ENCODE data around the gene KRTAP3-3. TPM values are rescaled to one million over a fixed set of nuclear protein-coding genes. Genes with fewer than 3 reads are reported as not detected.
"Not testable (repeated sequence)": the region's sequence is repeated elsewhere in the genome, so short reads cannot be mapped to it uniquely, and the experiment has no call there.

The KRTAP3-3 gene
- total RNA-seq, 1 donor from 2014 or later: not detected

DNA sequence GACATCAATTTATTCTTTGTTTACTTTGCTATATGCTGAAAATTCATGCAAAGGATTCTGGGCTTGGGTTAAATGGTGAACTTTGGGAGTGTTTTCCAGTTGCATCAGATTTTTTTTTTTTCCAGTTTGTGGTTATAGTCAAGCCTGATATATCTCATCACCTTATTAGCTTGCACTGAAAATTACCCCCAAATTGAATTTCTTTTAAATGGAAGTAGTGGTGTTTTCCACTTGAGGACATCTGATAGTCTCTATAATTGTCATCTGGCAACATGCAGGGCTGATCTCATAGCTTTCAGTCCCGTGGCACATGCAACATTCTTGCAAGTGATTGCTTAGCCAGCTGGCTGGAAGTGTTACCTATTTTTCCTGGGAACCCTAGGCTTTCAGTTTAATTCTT lies 19.6 kb upstream of the KRTAP3-3 start:
- Mint-ChIP-seq H3K4me3 (no peak overlapping the region), H3K27me3 (peaks cover 10% of the 10 kb centered on the region), H3K36me3 (ENCODE audit: low read depth) (no peaks in the 10 kb centered on the region), H3K4me1 (no peaks in the 10 kb centered on the region), H3K9me3 (no peaks in the 10 kb centered on the region), H3K27ac (no peak overlapping the region)
- intact Hi-C loops (cut with micrococcal nuclease): no loop called here
- no peak for DNase-seq

DNA sequence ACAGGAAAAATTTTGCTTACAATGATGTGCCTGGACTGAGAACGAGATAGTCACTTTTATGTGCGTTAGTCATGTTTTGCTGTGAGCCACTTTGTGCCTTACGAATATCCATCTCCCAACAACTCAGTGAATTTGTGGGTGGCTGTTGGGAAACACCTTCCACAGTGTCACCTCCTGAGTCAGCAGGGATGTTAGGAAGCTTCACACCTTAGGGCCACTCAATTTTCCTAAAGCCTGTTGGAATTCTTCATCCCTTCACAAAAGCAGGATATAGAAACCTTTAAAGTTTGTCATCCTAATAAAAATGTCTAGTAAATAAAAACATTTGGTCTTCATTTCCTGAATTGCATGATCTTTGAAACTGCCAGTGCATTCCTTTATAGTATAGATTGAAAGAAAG lies 19.2 kb upstream of the KRTAP3-3 start:
- Mint-ChIP-seq H3K36me3 (ENCODE audit: low read depth) (no peaks in the 10 kb centered on the region), H3K27ac (no peak overlapping the region), H3K9me3 (no peaks in the 10 kb centered on the region), H3K27me3 (peaks cover 10% of the 10 kb centered on the region), H3K4me3 (no peak overlapping the region), H3K4me1 (no peaks in the 10 kb centered on the region)
- intact Hi-C loops (cut with micrococcal nuclease): no loop called here
- DNase-seq: no peak

DNA sequence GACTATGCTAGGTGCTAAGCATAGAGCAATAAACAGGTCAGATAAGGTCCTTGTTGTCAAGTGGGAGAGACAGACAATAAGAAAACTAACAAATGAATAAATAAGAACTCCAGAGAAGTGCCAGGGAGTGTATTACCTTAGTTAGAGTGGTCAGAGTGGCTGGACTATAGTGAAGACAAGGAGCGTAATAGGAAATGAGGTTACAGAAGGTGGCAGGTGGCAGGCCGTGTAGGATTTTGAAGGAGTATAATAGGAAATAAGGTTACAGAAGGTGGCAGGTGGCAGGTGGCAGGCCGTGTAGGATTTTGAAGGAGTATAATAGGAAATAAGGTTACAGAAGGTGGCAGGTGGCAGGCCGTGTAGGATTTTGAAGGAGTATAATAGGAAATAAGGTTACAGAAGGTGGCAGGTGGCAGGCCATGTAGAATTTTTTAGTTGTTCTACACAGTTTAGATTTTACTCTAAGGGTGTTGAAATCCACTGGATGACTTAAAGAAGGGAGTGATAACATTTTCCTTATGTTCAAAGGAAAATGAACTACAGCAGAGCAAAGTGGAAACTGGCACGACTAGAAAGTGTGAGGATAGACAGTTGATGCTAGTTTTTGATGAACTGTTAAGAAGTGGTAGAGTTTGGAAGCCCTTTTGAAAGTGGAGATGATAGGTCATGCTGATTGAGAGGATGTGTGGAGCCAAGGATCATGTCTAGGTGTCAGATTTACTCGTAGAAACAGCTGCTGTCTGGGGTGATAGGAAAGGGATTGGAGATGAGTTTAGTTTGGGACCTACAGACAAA lies 18.6 kb upstream of the KRTAP3-3 start:
- no peaks in the 10 kb centered on the region for H3K36me3 Mint-ChIP-seq (ENCODE audit: low read depth)
- intact Hi-C loops (cut with micrococcal nuclease): no loop called here

DNA sequence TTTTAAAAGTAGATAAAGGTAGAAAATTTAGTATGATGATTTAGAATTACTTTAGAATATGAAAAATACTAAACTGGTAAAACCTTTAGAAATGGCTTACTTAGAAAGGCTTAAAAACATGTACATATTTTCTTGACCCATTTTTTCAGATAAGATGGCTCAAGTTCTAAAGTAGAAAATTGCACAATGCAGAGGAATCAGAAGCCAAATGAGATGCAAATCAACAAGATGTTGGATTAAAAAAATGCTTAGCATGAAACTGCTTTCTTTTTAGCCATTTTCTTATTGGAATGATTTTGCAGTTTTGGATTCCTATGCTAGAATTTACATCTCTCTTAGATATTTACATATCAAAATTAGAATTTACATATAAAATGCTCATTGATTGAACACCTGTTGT lies 16.5 kb upstream of the KRTAP3-3 start:
- H3K4me3 Mint-ChIP-seq: no peak overlapping the region
- H3K36me3 Mint-ChIP-seq (ENCODE audit: low read depth): no peaks in the 10 kb centered on the region
- H3K27ac Mint-ChIP-seq: no peak overlapping the region
- peaks cover 7% of the 10 kb centered on the region for H3K27me3 Mint-ChIP-seq
- no peak for DNase-seq
- intact Hi-C loops (cut with micrococcal nuclease): no loop called here
- H3K4me1 Mint-ChIP-seq: no peaks in the 10 kb centered on the region
- no peaks in the 10 kb centered on the region for H3K9me3 Mint-ChIP-seq

More for the DNA sequence above, 18.6 kb upstream of the KRTAP3-3 start:
- no peaks in the 10 kb centered on the region for H3K9me3 Mint-ChIP-seq
- H3K27ac Mint-ChIP-seq: no peak overlapping the region
- no peak for DNase-seq
- peaks cover 10% of the 10 kb centered on the region for H3K27me3 Mint-ChIP-seq
- H3K4me1 Mint-ChIP-seq: no peaks in the 10 kb centered on the region
- H3K4me3 Mint-ChIP-seq: no peak overlapping the region

DNA sequence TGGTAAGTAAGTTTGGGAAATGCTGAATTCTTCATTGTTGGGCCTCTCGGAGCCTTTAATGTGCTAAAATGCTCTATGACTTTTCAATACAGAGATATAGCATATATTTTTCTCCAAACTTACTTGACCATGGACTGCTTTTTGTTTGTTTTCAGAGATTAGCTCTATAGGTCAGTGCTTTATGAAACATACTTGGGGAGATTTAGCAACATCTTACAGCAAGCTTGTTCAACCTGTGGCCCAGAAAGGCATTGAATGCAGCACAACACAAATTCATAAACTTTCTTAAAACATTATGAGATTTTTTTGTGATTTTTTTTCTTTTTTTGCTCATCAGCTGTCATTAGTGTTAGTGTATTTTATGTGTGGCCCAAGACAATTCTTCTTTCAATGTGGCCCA lies 16.0 kb upstream of the KRTAP3-3 start:
- no peaks in the 10 kb centered on the region for H3K9me3 Mint-ChIP-seq
- no peak overlapping the region for H3K4me3 Mint-ChIP-seq
- intact Hi-C loops (cut with micrococcal nuclease): no loop called here
- no peak for DNase-seq
- peaks cover 6% of the 10 kb centered on the region for H3K27me3 Mint-ChIP-seq
- no peaks in the 10 kb centered on the region for H3K36me3 Mint-ChIP-seq (ENCODE audit: low read depth)
- no peaks in the 10 kb centered on the region for H3K4me1 Mint-ChIP-seq
- H3K27ac Mint-ChIP-seq: no peak overlapping the region

DNA sequence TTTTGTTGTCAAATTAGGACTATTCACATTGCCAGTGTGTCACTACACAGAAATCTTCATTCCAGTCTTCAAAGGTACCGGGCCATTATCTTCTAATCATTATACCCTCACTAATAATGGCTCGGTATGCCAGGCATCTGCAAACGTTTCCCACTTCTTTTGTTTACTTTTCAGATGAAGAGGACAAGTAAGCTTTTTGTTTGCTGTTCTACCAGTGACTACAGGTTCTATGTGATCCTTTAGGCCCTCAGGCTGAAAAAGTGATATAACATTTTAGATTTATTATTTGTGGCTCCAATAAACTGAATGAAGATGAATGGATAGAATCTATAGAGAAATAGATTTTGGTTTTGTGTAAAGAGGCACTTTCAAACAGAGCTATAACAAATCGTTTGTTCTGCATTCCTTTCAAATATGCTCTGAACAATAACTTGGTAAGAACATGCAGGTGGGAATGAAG lies 15.4 kb upstream of the KRTAP3-3 start:
- Mint-ChIP-seq H3K36me3 (ENCODE audit: low read depth) (no peaks in the 10 kb centered on the region), H3K27me3 (peaks cover 6% of the 10 kb centered on the region), H3K4me3 (no peak overlapping the region), H3K4me1 (no peaks in the 10 kb centered on the region), H3K9me3 (no peaks in the 10 kb centered on the region), H3K27ac (no peak overlapping the region)
- intact Hi-C loops (cut with micrococcal nuclease): no loop called here
- DNase-seq: no peak

DNA sequence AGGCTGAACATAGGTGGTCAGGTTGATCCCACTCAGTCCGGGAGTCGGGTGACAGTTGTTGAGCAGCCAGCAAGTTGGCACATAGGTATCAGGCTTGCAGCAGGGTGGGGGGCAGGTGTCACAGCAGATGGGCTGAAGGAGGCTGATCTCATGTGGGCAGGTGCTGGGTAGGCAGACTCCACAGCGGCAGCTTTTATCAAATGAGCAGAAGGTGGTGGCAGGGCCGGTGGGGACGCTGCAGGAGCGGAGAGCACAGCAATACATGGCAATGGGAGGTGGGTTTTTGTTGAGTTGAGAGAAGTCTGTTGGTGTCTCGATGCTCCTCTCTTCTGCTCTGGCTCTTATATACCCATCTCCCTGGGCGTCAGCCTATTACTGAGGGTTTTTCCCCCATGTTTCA lies 14.8 kb upstream of the KRTAP3-3 start, which contains the start of gene KRTAP3-1:
Gene KRTAP3-1 (minus strand): TSS at position 318 of the 400 bp plus-strand sequence. CDS start 54 bp downstream, at position 264.
- intact Hi-C loops (cut with micrococcal nuclease): no loop called here
- no peaks in the 10 kb centered on the region for H3K4me1 Mint-ChIP-seq
- peaks cover 6% of the 10 kb centered on the region for H3K27me3 Mint-ChIP-seq
- DNase-seq: no peak
- H3K9me3 Mint-ChIP-seq: no peaks in the 10 kb centered on the region
- no peak within 1 kb of the TSS for H3K4me3 Mint-ChIP-seq
- no peaks in the 10 kb centered on the region for H3K36me3 Mint-ChIP-seq (ENCODE audit: low read depth)
- H3K27ac Mint-ChIP-seq: no peak within 1 kb of the TSS

DNA sequence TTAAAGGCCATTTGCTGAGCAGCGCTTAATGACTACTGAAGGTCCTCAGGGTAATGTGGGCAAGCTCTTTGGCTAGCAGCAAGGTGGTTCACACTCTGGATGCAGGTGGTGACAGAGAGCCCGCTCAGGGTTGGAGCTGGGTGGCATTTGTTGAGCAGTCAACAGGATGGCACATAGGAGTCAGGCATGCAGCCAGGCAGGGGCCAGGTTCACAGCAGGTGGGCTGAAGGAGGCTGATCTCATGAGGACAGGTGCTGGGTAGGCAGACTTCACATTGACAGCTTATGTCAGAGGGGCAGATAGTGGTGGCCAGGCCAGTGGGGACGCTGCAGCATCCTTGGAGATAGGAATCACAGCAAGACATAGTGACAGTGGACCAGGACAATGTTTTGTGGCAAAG lies 10.4 kb upstream of the KRTAP3-3 start:
- Mint-ChIP-seq H3K27me3 (no peaks in the 10 kb centered on the region), H3K4me3 (no peak overlapping the region)
- intact Hi-C loops (cut with micrococcal nuclease): no loop called here

DNA sequence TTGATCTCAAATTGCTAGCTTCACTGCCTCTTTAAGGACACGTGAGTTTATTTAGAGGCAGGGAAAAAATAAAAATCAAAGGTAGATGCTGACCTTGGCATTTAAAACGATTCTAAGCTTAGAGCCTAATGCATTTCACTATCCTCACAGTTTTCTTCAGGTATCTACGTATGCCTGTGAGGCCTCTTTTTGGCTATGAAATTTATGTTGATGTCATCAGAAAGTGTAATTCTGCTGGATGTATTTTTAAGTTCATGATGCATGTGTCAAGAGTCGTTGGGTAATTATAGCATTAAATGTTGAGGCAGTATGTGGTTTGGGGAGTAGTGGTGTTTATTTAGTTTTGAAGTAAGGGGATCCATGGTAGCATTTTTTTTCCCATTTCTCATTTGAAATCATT lies 10.0 kb upstream of the KRTAP3-3 start:
- intact Hi-C loops (cut with micrococcal nuclease): no loop called here
- no peak for DNase-seq
- H3K4me3 Mint-ChIP-seq: no peak overlapping the region
- no peaks in the 10 kb centered on the region for H3K9me3 Mint-ChIP-seq
- H3K36me3 Mint-ChIP-seq (ENCODE audit: low read depth): no peaks in the 10 kb centered on the region
- no peaks in the 10 kb centered on the region for H3K4me1 Mint-ChIP-seq
- no peak overlapping the region for H3K27ac Mint-ChIP-seq
- no peaks in the 10 kb centered on the region for H3K27me3 Mint-ChIP-seq

More for the DNA sequence above, 10.4 kb upstream of the KRTAP3-3 start:
- Mint-ChIP-seq H3K9me3 (no peaks in the 10 kb centered on the region), H3K4me1 (no peaks in the 10 kb centered on the region), H3K27ac (no peak overlapping the region), H3K36me3 (ENCODE audit: low read depth) (no peaks in the 10 kb centered on the region)
- DNase-seq: no peak

DNA sequence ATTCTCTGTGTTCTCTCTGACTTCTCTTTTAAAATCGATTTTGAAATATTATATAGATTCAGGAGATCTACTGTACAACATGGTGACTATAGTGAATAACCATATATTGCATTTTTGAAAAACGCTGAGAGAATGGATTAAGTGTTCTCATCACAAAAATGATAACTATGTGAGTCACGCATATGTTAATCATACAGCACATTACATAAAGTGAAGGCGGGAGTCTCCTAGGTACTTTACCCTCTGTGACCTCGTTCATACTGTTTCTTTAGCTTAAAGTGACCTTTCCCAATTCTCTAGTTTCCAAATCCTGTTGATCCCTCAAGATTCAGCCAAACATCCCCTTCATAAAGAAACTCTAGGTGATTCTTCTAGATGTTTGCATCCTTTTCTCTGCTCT lies 8.8 kb upstream of the KRTAP3-3 start:
- Mint-ChIP-seq H3K27ac (no peak overlapping the region), H3K9me3 (peaks cover 4% of the 10 kb centered on the region), H3K4me3 (no peak overlapping the region), H3K27me3 (peaks cover 8% of the 10 kb centered on the region), H3K36me3 (ENCODE audit: low read depth) (no peaks in the 10 kb centered on the region), H3K4me1 (no peaks in the 10 kb centered on the region)
- intact Hi-C loops (cut with micrococcal nuclease): no loop called here
- no peak for DNase-seq

DNA sequence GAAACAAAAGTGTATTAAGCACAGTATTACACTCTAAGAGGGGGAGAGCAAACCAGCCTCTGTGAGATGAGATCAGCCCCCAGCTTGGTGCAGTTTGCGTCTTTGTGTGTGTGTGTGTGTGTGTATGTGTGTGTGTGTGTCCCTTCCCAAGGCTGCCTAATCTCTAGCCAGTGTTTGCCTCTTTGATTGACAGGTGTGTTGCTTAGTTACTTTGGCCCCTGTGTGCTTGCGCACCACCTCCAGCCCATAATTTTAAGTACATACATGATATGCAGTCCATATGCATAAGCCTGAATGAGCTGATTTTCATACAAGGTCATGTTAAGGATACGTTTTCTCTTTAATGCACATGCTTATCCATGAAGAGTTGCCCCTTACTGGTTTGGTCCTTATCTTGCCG lies 7.8 kb upstream of the KRTAP3-3 start:
- no peaks in the 10 kb centered on the region for H3K36me3 Mint-ChIP-seq (ENCODE audit: low read depth)
- no peaks in the 10 kb centered on the region for H3K4me1 Mint-ChIP-seq
- H3K27ac Mint-ChIP-seq: no peak overlapping the region
- peaks cover 4% of the 10 kb centered on the region for H3K9me3 Mint-ChIP-seq
- H3K4me3 Mint-ChIP-seq: no peak overlapping the region
- intact Hi-C loops (cut with micrococcal nuclease): no loop called here
- no peak for DNase-seq
- peaks cover 17% of the 10 kb centered on the region for H3K27me3 Mint-ChIP-seq

DNA sequence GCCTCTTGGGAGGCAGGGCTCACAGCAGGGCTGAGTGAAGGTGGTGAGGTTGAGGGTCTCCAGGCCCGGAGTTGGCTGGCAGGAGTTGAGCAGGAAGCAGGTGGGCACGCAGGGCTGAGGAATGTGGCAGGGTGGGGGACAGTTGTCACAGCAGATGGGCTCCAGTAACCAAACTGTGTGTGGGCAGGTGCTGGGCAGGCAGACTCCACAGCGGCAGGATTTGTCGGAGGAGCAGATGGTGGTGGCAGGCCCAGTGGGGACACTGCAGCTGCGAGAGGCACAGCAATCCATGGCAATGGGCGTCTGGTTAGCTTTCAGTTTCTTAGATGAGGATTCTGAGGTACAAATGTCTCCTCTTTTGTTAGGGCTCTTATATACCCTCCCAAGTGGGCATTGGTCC lies 5.6 kb upstream of the KRTAP3-3 start, which contains the start of gene KRTAP3-2:
Gene KRTAP3-2 (minus strand): TSS at position 344 of the 400 bp plus-strand sequence. CDS start 53 bp downstream, at position 291.
- H3K36me3 Mint-ChIP-seq (ENCODE audit: low read depth); H3K4me1 Mint-ChIP-seq; intact Hi-C loops (cut with micrococcal nuclease); DNase-seq; H3K9me3 Mint-ChIP-seq; H3K4me3 Mint-ChIP-seq; H3K27ac Mint-ChIP-seq: not testable (repeated sequence)
- H3K27me3 Mint-ChIP-seq: peaks cover 24% of the 10 kb centered on the region

DNA sequence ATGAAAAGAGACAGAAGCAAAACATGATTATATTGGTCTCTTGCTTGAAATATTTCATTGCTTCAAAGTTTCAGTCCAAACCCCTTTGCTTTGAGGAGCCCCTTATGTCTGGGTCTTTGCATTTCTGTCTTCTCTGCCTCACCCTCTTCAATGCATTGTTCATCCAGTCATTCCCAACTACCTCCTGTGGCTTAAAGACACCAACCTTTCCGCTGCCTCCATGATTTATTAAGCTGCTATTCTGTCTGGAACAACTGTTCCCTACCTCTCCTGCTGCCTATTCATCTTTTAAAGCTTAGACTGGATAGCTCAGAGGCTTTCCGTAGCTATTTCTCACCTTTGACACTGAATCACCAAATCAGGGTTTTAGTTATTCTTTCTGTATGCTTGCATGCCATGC lies 3.4 kb upstream of the KRTAP3-3 start:
- Mint-ChIP-seq H3K4me3 (no peak overlapping the region), H3K4me1 (no peaks in the 10 kb centered on the region), H3K27ac (no peak overlapping the region), H3K27me3 (peaks cover 41% of the 10 kb centered on the region), H3K9me3 (peaks cover 4% of the 10 kb centered on the region), H3K36me3 (ENCODE audit: low read depth) (no peaks in the 10 kb centered on the region)
- no peak for DNase-seq
- intact Hi-C loops (cut with micrococcal nuclease): no loop called here

DNA sequence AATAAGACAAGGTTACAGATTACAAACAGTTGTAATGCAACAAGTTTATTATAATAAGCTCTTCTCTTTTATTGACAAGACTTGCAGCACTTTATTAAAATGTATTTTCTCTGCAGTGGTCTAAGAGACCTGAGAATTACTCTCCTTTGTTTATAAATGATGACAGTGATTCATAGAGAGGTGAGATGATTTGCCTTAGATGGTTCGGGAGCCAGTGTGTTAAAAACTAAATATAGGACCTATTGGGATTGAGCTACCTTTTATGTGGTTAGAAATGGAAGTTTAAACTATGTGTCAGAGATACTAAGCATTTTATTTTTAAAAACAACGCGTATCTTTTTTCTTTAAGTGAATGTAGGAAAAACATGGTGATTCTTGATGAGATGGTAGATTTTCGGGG lies 2.9 kb upstream of the KRTAP3-3 start:
- H3K27ac Mint-ChIP-seq: no peak overlapping the region
- peaks cover 44% of the 10 kb centered on the region for H3K27me3 Mint-ChIP-seq
- no peaks in the 10 kb centered on the region for H3K36me3 Mint-ChIP-seq (ENCODE audit: low read depth)

DNA sequence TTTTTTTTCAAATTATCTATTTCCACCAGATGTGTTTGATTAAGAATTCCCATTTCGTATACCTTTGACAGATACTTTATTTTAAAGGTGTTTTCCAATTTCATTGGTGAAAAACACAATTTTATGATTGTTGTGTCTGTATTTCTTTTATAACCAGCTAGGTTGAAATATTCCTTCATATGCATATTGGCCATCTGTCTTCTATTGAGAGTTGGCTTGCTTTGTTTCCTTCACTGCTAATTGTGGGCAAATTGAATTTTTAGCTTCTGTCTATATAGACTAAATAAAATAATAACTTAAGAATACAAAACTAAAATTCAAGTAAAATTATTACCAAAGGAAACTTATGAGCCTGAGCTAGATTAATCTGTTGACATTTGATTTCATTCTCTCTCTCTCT lies 1.2 kb upstream of the KRTAP3-3 start:
- intact Hi-C loops (cut with micrococcal nuclease): no loop called here
- DNase-seq: no peak
- Mint-ChIP-seq H3K9me3 (peaks cover 4% of the 10 kb centered on the region), H3K4me3 (no peak overlapping the region), H3K36me3 (ENCODE audit: low read depth) (no peaks in the 10 kb centered on the region), H3K27ac (no peak overlapping the region), H3K4me1 (no peaks in the 10 kb centered on the region), H3K27me3 (peaks cover 47% of the 10 kb centered on the region)

More for the DNA sequence above, 2.9 kb upstream of the KRTAP3-3 start:
- DNase-seq: no peak
- intact Hi-C loops (cut with micrococcal nuclease): no loop called here
- H3K9me3 Mint-ChIP-seq: peaks cover 4% of the 10 kb centered on the region
- no peaks in the 10 kb centered on the region for H3K4me1 Mint-ChIP-seq
- H3K4me3 Mint-ChIP-seq: no peak overlapping the region
